ENCODE results near the gene ZNF892. TPM values are rescaled to one million over a fixed set of nuclear protein-coding genes. Genes with fewer than 3 reads are reported as not detected.

ZNF892 gene
- 6.5 and 8.4 TPM in 2 replicates for total RNA-seq

GRCh38 chr2:95207111-95207961 is at the start of gene ZNF892:
Gene ZNF892 (plus strand): TSS chr2:95207521. CDS start chr2:95207816, 295 bp downstream.

GRCh38 chr2:95159690-95160449 is 47.5 kb upstream of the ZNF892 start, which contains the start of gene ZNF514:
Gene ZNF514 (minus strand): TSS chr2:95159848. CDS start chr2:95153253, 6,595 bp downstream.

GRCh38 chr2:95165371-95166064 is 41.8 kb upstream of the ZNF892 start, which contains the start of gene ZNF2:
Gene ZNF2 (plus strand): TSS chr2:95165809. CDS start chr2:95176227, 10,418 bp downstream.

Other genes with a start within 250 kb of the ZNF892 start
- gene MAL, start 181.8 kb upstream of the ZNF892 start, total RNA-seq = not detected in 2 replicates
- 34.3 and 34.5 TPM in 2 replicates for gene MRPS5, start 85.7 kb upstream of the ZNF892 start, total RNA-seq
- 8.8 and 9.8 TPM in 2 replicates for gene ZNF514, start 47.7 kb upstream of the ZNF892 start, total RNA-seq
- gene ZNF2, start 41.7 kb upstream of the ZNF892 start, total RNA-seq = 5.9 and 6.1 TPM in 2 replicates
- 0.57 TPM in 1 of 2 replicates, not detected in the other for gene PROM2, start 66.9 kb downstream of the ZNF892 start, total RNA-seq
- gene KCNIP3, start 89.8 kb downstream of the ZNF892 start, total RNA-seq = 0.33 and 0.48 TPM in 2 replicates
- 14.8 and 34.0 TPM in 2 replicates for gene FAHD2A, start 195.2 kb downstream of the ZNF892 start, total RNA-seq